Measurements from ENCODE around the gene GLIS1. TPM values are rescaled to one million over a fixed set of nuclear protein-coding genes. Genes with fewer than 3 reads are reported as not detected.

GLIS1 gene
- total and polyA plus RNA-seq, 2 donors (not counting 3 experiments of a cell fraction or from before 2014, with no cell fraction given): not detected

- CTCF ChIA-PET: interaction anchor here (1.1 to 1.5 kb wide), 2 partner anchors 16 to 24 kb away, joined by 3 to 5 read pairs; no protein-coding TSS in a partner anchor
- no peaks in the 10 kb centered on the region for H3K79me2 ChIP-seq (ENCODE audit: control insufficient read depth, insufficient read depth, low read length)
- POLR2A ChIA-PET: no interaction called here
These were observed 7.1 kb downstream of the GLIS1 start for GRCh38 chr1:53731779-53732305.

More at GRCh38 chr1:53731779-53732305, 7.1 kb downstream of the GLIS1 start:
- intact Hi-C loops (cut with micrococcal nuclease): no loop called here
- no peak for FAIRE-seq
- BruUV-seq (replicated peaks): no TSS peak
- H4K20me1 ChIP-seq (replicated peaks; ENCODE audit: control insufficient read depth, extremely low read depth, insufficient read depth, low read length): no peaks in the 10 kb centered on the region
- DNase-seq (ENCODE audit: low read depth, low spot score): no peak
- no peak overlapping the region for H3K4me2 ChIP-seq (ENCODE audit: insufficient read depth, low read length)
- no peaks in the 10 kb centered on the region for H3K9me3 ChIP-seq (replicated peaks; ENCODE audit: control insufficient read depth, insufficient read depth, low read length)
- H3K4me1 ChIP-seq (ENCODE audit: control insufficient read depth, extremely low read depth, insufficient read depth, low read length): no peaks in the 10 kb centered on the region
- H2AFZ ChIP-seq (ENCODE audit: low read depth, low read length): no peak overlapping the region
- H3K4me3 ChIP-seq (replicated peaks in 1 of 3; ENCODE audit: insufficient read depth in 1 of 3, low read depth in 1 of 3, low read length in 3 of 3): no peak overlapping the region
- no peaks in the 10 kb centered on the region for H3K9me1 ChIP-seq (replicated peaks; ENCODE audit: control insufficient read depth, extremely low read depth, insufficient read depth, low read length)
- dilution Hi-C loops (cut with MboI; ENCODE audit: extremely low pct_ligation_motif_present, low sequenced_read_pairs): no loop called here
- TF ChIP-seq CTCF (IDR thresholded peaks at IDR 0.05; ENCODE audit: extremely low read depth in 1 of 2, insufficient read depth in 1 of 2, low read depth in 1 of 2, low read length in 2 of 2) (no peak), GATA2 (IDR thresholded peaks at IDR 0.05; ENCODE audit: insufficient read depth, insufficient read length, low read depth, low read length) (no peak), MAX (IDR thresholded peaks at IDR 0.05; ENCODE audit: insufficient read depth, insufficient read length) (no peak), FOS (IDR thresholded peaks at IDR 0.05; ENCODE audit: borderline replicate concordance, insufficient read depth, low read length) (no peak), JUN (IDR thresholded peaks at IDR 0.05; ENCODE audit: borderline replicate concordance, insufficient read depth, insufficient read length, low read depth) (no peak), MYC (IDR thresholded peaks at IDR 0.05; ENCODE audit: low read depth, low read length) (no peak), POLR2AphosphoS5 (IDR thresholded peaks at IDR 0.05; ENCODE audit: insufficient read depth, low read depth, low read length) (no peak), POLR2A (IDR thresholded peaks at IDR 0.05; ENCODE audit: low read depth, low read length) (no peak), EZH2 (IDR thresholded peaks at IDR 0.05; ENCODE audit: borderline replicate concordance, low read depth, low read length, severe bottlenecking) (no peak)
- H3K27ac ChIP-seq (ENCODE audit: insufficient read depth, low read depth, low read length): no peak overlapping the region
- H3K27me3 ChIP-seq (ENCODE audit: control insufficient read depth in 2 of 2, insufficient read depth in 2 of 2, low read length in 2 of 2): peaks cover 32 to 52% of the 10 kb centered on the region in 2 experiments
- H3K9ac ChIP-seq (replicated peaks; ENCODE audit: extremely low read depth, insufficient read depth, low read length): no peak overlapping the region
- H3K36me3 ChIP-seq (ENCODE audit: control insufficient read depth in 2 of 2, extremely low read depth in 1 of 2, insufficient read depth in 2 of 2, low read length in 2 of 2): no peaks in the 10 kb centered on the region
